Activated T-helper 1 cell treated with Interleukin-2 at 50 U/mL for 16 hours (primary cell): ENCODE results near the gene KRT31.
"Not testable (repeated sequence)": the region's sequence is repeated elsewhere in the genome, so short reads cannot be mapped to it uniquely, and the experiment has no call there.

ENCODE experiments used
- DNase-seq: peaks from one replicate; pipeline ENCODE4 v3.0.0-alpha.2; 2020; ENCODE audit warnings: low read depth

The KRT31 gene

GRCh38 chr17:41396996-41397660 is at the start of gene KRT31:
Gene KRT31 (minus strand): TSS chr17:41397608. CDS start chr17:41397539, 69 bp downstream.
- DNase-seq, result no peak

- DNase-seq, result no peak
These were observed 49.4 kb upstream of the KRT31 start for GRCh38 chr17:41446806-41447205.

GRCh38 chr17:41444640-41445039 is 47.2 kb upstream of the KRT31 start:
- DNase-seq, result no peak

- DNase-seq, result no peak
These were observed 46.8 kb upstream of the KRT31 start for GRCh38 chr17:41444186-41444585.

GRCh38 chr17:41442739-41443138 is 45.3 kb upstream of the KRT31 start:
- no peak for DNase-seq

- no peak for DNase-seq
These were observed 43.2 kb upstream of the KRT31 start, which contains the start of gene KRT38 for GRCh38 chr17:41440531-41441033. Gene KRT38 (minus strand): TSS chr17:41440983. CDS start chr17:41440921, 62 bp downstream.

DNA sequence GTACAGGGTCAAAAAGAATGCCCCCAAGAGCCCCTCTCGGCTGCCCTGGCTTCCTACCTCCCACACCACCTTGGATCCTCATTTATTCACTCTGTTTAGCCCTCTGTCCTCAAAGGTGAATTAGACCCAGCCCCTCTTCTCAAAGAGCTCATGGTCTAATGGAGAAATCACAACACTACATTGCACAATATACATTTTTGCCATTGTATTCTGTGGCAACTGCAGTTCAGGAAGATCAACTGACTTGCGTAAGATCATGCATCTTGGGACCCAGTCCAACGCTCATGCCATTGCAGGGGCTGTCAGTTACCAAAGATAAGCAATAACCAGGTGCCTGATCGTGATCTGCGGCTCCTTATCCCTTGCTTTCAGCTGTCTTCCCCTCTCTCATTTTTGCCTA is 42.0 kb upstream of the KRT31 start:
- no peak for DNase-seq

GRCh38 chr17:41437769-41438168 is 40.4 kb upstream of the KRT31 start:
- DNase-seq, result no peak

DNA sequence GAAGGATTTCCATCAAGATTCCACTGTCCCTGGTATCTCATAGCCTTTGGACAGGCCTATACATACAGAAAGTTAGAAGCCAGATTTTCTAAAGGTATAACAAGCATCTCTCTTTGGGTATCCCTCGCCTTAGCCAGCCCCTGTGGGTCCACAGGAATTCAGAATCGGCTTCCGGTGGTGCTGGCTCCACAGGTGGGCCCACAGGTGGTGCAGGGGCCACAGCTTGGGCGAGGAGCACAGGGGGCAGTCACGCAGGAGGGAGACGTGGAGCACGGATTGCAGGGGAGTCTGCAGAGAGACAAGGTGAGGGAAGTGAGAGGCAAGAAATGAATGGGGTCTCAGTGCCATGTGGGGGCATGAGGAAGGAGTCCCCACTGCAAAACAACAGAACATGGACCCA is 39.8 kb upstream of the KRT31 start:
- DNase-seq, result no peak

GRCh38 chr17:41434415-41434814 is 37.0 kb upstream of the KRT31 start:
- no peak for DNase-seq

DNA sequence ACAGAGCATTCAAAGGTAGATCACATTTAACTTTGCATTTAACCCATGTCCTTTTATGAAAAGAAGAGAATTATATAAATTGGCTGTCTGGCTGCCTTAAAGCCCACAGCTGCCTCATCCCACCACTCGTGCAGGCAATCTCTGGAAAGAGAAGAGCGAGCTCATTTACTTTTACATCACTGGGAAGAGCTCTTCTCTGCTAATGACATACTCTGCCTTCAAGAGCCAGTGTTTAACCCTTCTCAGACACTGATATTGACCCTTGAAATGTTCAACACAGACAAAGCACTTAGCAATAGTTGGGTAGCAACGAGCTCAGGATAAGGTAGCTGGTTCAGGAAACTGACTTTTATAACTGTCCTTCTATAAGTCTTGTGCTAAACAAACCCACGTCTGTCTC is 36.6 kb upstream of the KRT31 start:
- DNase-seq, result no peak

DNA sequence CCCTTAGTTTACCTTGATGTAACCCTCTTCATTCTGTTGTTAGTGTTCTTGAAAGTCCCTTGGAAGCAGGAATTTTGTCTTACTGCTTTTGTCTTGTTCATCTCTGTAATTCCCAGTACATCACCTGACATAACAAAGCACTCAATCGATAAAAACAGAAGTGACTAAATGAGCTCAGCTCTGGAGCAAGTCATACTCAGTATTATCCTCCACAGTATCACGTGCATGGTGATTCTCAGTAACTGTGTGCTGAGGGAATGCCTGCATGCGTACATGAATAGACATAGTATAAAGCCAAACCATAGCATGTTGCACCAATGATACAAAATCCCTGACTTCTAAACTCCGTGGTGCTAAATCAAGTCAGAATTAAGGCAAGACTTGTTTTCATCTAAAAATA is 36.2 kb upstream of the KRT31 start:
- no peak for DNase-seq

- DNase-seq, result not testable (repeated sequence)
These were observed 33.0 kb upstream of the KRT31 start for GRCh38 chr17:41430376-41430775.

DNA sequence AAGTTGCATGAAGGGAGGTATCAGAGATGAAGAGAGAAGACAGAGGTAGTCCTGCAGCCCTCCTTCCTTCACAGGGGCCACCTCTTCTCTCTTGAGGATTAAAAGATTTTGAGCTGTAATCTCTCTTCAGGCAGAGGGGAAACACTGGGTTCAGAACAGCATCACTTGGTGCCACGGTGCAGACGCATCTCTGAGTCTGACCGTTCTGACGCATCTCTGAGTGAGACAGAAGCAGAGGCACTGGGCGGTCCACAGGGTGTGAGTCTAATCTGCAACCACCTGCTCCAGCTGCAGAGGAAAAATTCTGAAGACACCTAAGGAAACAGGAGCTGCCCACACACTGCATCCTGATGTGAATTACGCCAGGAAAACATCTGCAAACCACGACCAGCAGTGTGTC is 32.3 kb upstream of the KRT31 start:
- DNase-seq, result no peak

DNA sequence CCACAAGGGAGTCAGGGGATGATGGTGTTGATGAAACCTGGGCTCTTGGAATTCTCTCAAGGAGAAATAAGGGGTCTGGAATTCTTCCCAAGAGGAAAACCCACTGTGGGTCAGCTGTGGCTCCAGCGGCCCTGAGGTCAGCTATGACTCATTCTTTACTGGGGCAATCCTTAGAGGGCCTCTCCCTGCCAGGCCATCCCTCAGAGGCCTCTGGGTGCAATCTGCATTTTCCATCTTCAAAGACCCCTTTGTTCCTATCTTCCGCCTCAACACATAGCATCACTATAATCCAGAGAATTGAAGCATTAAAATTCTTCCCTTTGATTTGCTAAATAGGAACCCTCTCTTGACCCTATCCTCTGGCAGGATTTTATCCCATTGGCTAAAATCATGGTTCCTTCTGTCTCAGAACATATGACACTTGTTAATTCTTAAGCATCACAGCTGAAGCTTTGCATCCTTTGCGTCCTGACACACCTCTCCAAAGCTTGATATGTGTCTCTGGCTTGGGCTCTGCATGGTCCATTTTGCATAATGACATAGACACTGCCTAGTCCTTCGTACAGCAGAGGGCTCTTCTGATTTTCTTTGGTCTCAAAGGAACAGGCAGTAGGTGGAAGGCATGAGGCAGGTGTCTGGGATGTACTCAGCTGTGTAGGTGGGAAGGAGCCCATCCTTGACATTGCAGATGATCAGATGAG is 31.3 kb upstream of the KRT31 start:
- DNase-seq, result no peak

DNA sequence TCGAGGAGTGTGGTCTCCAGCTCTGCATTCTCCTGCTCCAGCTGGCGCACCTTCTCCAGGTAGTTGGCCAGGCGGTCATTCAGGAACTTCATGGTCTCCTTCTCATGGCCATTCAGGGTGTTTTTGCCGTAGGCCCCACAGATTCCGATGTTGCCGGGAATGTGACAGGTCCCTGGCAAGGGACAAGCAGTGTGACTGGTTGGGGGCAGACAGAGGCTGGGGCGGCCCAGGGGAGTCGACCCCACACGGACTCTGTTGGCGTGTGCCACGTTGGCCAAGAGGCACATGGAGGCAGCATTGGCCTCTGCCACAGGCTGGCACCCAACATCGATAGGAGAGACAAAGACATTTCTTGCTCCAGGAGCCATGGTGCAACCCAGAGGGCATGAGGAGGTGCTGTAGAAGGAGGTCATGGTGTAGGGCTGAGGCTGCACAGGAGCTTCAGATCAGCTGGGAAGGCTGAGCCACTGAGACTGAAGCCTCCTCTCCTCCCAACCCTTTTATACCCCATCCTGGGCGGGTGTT is 26.8 kb upstream of the KRT31 start, which contains the start of gene KRT37:
KRT37 (minus strand) TSS at position 475 of the 525 bp plus-strand sequence; CDS start at position 413, 62 bp downstream.
- DNase-seq, result no peak

DNA sequence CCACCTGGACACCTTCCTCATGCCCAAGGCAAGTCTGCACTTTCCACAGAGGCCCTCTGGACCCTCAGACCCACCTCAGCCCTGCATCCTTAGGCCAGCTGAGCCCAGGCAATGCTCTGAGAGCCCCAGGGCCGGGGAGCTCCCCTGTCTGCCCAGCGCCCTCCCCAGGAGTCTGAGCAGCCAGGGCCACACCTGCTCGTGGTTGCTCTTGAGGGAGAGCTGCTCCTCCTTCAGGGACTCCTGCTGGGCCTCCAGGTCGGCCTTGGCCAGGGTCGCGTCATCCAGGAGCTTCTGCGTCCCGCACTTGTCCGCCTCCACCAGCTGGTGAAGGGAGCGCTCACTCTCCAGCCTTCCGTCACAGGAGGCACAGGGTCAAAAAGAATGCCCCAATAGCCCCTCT is 25.2 kb upstream of the KRT31 start:
- not testable (repeated sequence) for DNase-seq

- DNase-seq, result no peak
These were observed 24.2 kb upstream of the KRT31 start for GRCh38 chr17:41421617-41422016.

GRCh38 chr17:41421116-41421515 is 23.7 kb upstream of the KRT31 start:
- no peak for DNase-seq

DNA sequence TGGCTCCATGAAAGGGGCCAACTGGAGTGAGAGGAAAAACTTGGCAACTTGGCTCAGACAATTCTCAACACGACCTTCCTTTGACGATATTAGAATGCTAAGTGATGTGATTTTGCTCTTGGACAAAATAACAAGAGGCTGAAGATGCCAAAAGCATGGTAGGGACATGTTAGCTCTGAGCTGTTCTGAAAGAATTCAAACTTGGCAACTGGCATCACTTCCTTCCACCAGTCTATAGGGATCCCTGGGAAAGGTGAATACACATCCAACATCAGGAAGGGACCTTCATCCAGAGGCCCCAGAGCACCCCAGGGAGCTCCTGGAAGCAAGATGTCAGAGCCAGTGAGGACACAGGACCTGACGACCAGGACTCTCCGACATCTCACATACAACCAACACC is 22.7 kb upstream of the KRT31 start:
- no peak for DNase-seq

DNA sequence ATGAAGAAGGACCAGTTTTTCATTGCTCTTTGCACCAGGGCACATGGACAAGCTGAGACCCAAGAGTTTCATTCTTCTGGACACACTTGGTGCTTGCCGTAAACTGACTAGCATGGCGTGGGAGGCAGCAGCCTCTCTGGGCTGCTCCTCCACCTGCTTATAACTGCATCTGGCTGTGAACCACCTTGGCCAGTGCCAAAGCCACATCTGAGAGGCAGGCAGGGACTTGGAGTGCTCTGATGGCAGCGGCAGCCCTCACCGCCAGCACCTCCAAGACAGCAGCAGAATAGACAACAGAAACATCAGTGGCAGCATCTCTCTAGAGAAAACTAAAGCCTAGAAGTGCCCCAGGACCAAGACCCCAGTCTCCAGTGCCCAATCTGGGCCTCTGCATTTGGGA is 22.3 kb upstream of the KRT31 start:
- no peak for DNase-seq

DNA sequence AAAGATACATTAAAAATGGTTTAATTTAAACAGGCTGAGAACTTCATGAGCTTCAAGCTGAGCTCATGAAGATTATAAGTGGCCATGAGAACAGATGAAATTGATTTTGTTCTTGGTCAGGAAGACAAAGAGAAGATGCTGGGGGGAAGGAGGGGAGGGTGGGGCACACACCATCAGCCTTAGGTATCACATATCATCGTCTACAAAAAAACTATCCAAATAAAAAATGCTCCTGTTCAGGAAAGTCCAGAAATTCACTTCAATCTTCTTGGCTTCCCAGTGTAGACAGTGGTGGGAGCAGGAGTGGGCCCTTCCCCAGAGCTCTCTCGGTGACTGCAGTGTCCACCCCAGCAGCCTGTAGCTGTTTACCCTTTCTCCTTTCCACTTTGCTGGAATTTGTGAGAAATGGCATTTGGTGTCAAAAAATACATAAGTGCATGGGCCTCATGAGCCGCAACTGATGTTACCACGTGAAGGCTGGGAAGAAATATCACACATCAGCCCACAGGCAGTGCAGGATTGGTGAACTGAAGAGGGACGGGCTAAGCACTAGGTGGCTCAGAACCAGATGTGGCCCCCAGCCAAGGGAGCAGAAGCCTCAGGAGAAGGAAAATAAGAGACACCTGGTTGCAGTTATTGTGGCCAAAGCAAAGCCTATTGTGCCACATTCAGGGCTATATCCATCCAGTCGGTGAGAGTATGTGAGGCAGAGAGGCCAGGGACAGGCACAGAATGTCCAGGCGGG is 20.9 kb upstream of the KRT31 start:
- DNase-seq, result no peak
